Measurements from ENCODE around the gene PAM.

GRCh38 chr5:102933316-102933715 lies 178.2 kb downstream of the PAM start:
- TF ChIP-seq GATA3 (IDR thresholded peaks at IDR 0.05; ENCODE audit: low read depth, low read length), result no peak
- TF ChIP-seq GATA2 (IDR thresholded peaks at IDR 0.05; ENCODE audit: low read depth, low read length), result no peak
